Tibial nerve (tissue), 4 donors: Measurements from ENCODE around the gene CDH18. TPM values are rescaled to one million over a fixed set of nuclear protein-coding genes. Genes with fewer than 3 reads are reported as not detected.

Experiments
- DNase-seq, 2 donors: peaks; one replicate each; pipeline ENCODE4 v3.0.0-alpha.2; 2019; ENCODE audit warnings: low spot score in 2 of 2
- H3K27ac ChIP-seq, 4 donors: fragments of 200-600 bp; sonication (generic) in 3 of 4; one replicate each; pipeline ENCODE4 v1.5.1; 2017 to 2019; ENCODE audit warnings: mild to moderate bottlenecking in 1 of 4
- H3K27me3 ChIP-seq, 2 donors: fragments of 200-600 bp; sonication (generic) in 1 of 2; one replicate each; pipeline versions ENCODE4 v1.5.1 to v1.6.0; 2017 to 2019
- H3K36me3 ChIP-seq, 3 donors: fragments of 200-600 bp; sonication (generic); one replicate each; pipeline ENCODE4 v1.5.1; 2018 to 2019
- H3K4me1 ChIP-seq, 4 donors: fragments of 200-600 bp; sonication (generic) in 3 of 4; one replicate each; pipeline ENCODE4 v1.5.1; 2017 to 2019
- H3K4me3 ChIP-seq, 4 donors: fragments of 200-600 bp; sonication (generic) in 3 of 4; one replicate each; pipeline ENCODE4 v1.5.1; 2017 to 2019; ENCODE audit warnings: mild to moderate bottlenecking in 1 of 4, moderate library complexity in 1 of 4
- H3K9me3 ChIP-seq, 4 donors: fragments of 200-600 bp; sonication (generic) in 3 of 4; one replicate each; pipeline ENCODE4 v1.5.1; 2017 to 2019
- CTCF ChIP-seq, 5 experiments: fragments of 200-600 bp in 3 of 5; fragments of 450-650 bp in 2 of 5; sonication (generic) in 3 of 5; IDR thresholded peaks; one replicate each; pipeline ENCODE4 v1.5.1; 2016 to 2019; ENCODE audit warnings: antibody characterized with exemption in 5 of 5, mild to moderate bottlenecking in 3 of 5, moderate library complexity in 2 of 5
- EP300 ChIP-seq, 2 donors: sonication (generic); formaldehyde crosslinking; IDR thresholded peaks; one replicate each; pipeline ENCODE4 v1.6.1; 2017; ENCODE audit warnings: antibody characterized with exemption in 2 of 2, mild to moderate bottlenecking in 1 of 2
- POLR2A ChIP-seq, 2 donors: fragments of 450-650 bp; IDR thresholded peaks; one replicate each; pipeline ENCODE4 v1.6.1; 2017; ENCODE audit warnings: antibody characterized with exemption in 2 of 2, mild to moderate bottlenecking in 2 of 2, moderate library complexity in 2 of 2
- WGBS, 2 donors: methylation state at CpG; one replicate each; pipeline ENCODE4 v1.1.5; 2018; 5-methylcytosine and 5-hydroxymethylcytosine counted together
- total RNA-seq, 4 donors: library from RNA; depleted of rRNA; stranded (reverse); fragments of >200 nt; gene quantifications; one replicate each; pipeline ENCODE4 v1.1.0, GENCODE V29; 2016

The CDH18 gene
- total RNA-seq, 4 donors from 2014 or later, result not detected

GRCh38 chr5:19625562-19625961, 362.4 kb downstream of the CDH18 start:
- Histone ChIP-seq H3K27me3 (no peaks in the 10 kb centered on the region), H3K4me3 (no peak overlapping the region), H3K4me1 (no peaks in the 10 kb centered on the region), H3K27ac (peak overlapping the region in 1 of 4 donors; percentile 54), H3K36me3 (no peaks in the 10 kb centered on the region), H3K9me3 (no peaks in the 10 kb centered on the region)
- no peak for DNase-seq
- TF ChIP-seq EP300 (IDR thresholded peaks at IDR 0.05) (no peak), POLR2A (IDR thresholded peaks at IDR 0.05) (no peak), CTCF (IDR thresholded peaks at IDR 0.05) (no peak)
- 46 to 55% methylated on average over 3 of the region's 3 CpGs for WGBS, 2 donors

DNA sequence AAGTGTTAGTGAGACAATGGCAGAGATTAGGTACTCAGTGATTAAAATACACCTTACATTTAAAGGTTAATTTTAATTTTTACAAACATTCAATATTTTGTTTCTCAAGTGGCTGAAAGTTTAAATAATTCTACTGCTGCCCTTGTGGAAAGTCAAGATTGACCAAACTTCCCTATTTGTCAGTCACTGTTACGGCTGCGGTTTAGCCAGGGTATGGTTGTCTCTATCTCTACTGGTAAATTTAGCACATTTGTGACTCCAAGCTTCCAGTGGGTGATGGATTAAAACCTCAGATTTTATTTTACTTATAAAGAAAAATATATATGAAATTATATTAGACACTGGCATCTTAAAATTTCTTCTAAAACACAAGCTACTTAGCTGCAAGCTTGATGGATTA, 368.4 kb downstream of the CDH18 start:
- no peak for DNase-seq
- no peak overlapping the region for H3K4me3 ChIP-seq
- TF ChIP-seq POLR2A (IDR thresholded peaks at IDR 0.05) (no peak), CTCF (IDR thresholded peaks at IDR 0.05) (no peak), EP300 (IDR thresholded peaks at IDR 0.05) (no peak)
- 75 to 97% methylated on average over 2 of the region's 2 CpGs for WGBS, 2 donors
- H3K4me1 ChIP-seq, result no peaks in the 10 kb centered on the region
- H3K27ac ChIP-seq, result no peak overlapping the region
- H3K27me3 ChIP-seq, result no peaks in the 10 kb centered on the region
- no peaks in the 10 kb centered on the region for H3K9me3 ChIP-seq
- no peaks in the 10 kb centered on the region for H3K36me3 ChIP-seq

GRCh38 chr5:19616701-19617215, 371.2 kb downstream of the CDH18 start:
- no peak for TF ChIP-seq EP300 (IDR thresholded peaks at IDR 0.05)
- no peak for TF ChIP-seq CTCF (IDR thresholded peaks at IDR 0.05)
- no peak for TF ChIP-seq POLR2A (IDR thresholded peaks at IDR 0.05)
- Histone ChIP-seq H3K27ac (no peak overlapping the region), H3K4me1 (no peaks in the 10 kb centered on the region), H3K4me3 (no peak overlapping the region), H3K27me3 (no peaks in the 10 kb centered on the region), H3K36me3 (no peaks in the 10 kb centered on the region), H3K9me3 (no peaks in the 10 kb centered on the region)
- WGBS, 2 donors, result 72 to 78% methylated on average over 4 of the region's 4 CpGs
- DNase-seq, result no peak

DNA sequence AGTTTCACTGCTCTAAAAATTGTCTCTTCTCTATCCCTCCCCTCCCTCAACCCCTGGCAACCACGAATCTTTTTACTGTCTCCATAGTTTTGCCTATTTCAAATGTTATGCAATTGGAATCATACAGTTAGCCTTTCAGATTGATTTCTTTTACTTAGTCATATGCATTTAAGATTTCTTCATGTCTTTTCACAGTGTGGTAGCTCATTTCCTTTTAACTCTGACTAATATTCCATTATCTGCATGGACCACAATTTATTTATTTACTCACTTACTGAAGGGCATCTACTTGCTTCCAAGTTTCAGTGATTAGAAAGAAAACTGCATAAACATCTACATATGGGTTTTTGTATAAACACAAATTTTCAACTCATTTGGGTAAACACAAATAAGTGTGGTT, 372.3 kb downstream of the CDH18 start:
- H3K4me1 ChIP-seq, result no peaks in the 10 kb centered on the region
- TF ChIP-seq CTCF (IDR thresholded peaks at IDR 0.05) (no peak), POLR2A (IDR thresholded peaks at IDR 0.05) (no peak), EP300 (IDR thresholded peaks at IDR 0.05) (no peak)
- 60 to 84% methylated on average over 1 of the region's 1 CpG for WGBS, 2 donors
- no peak overlapping the region for H3K4me3 ChIP-seq
- H3K9me3 ChIP-seq, result no peaks in the 10 kb centered on the region
- H3K36me3 ChIP-seq, result no peaks in the 10 kb centered on the region
- no peak for DNase-seq
- no peak overlapping the region for H3K27ac ChIP-seq
- H3K27me3 ChIP-seq, result no peaks in the 10 kb centered on the region

GRCh38 chr5:19615071-19615470, 372.9 kb downstream of the CDH18 start:
- H3K36me3 ChIP-seq, result no peaks in the 10 kb centered on the region
- TF ChIP-seq CTCF (IDR thresholded peaks at IDR 0.05) (no peak), POLR2A (IDR thresholded peaks at IDR 0.05) (no peak), EP300 (IDR thresholded peaks at IDR 0.05) (no peak)
- H3K27me3 ChIP-seq, result no peaks in the 10 kb centered on the region
- H3K4me1 ChIP-seq, result no peaks in the 10 kb centered on the region
- H3K4me3 ChIP-seq, result no peak overlapping the region
- 62 to 64% methylated on average over 4 of the region's 4 CpGs for WGBS, 2 donors
- H3K27ac ChIP-seq, result no peak overlapping the region
- no peaks in the 10 kb centered on the region for H3K9me3 ChIP-seq
- no peak for DNase-seq
